ENCODE results near the gene SCAP.
A peak's percentile ranks its signal among the peaks of the same experiment; 100 is the strongest.

Gene SCAP

GRCh38 chr3:47430606-47431005, 45.1 kb downstream of the SCAP start:
- DNase-seq (ENCODE audit: low read depth in 2 of 2), result no peak

- DNase-seq (ENCODE audit: low read depth in 2 of 2), result no peak
Observed at GRCh38 chr3:47429476-47430270, 46.1 kb downstream of the SCAP start.

- DNase-seq (ENCODE audit: low read depth in 2 of 2), result no peak
Observed at GRCh38 chr3:47428662-47429061, 47.1 kb downstream of the SCAP start.

DNA sequence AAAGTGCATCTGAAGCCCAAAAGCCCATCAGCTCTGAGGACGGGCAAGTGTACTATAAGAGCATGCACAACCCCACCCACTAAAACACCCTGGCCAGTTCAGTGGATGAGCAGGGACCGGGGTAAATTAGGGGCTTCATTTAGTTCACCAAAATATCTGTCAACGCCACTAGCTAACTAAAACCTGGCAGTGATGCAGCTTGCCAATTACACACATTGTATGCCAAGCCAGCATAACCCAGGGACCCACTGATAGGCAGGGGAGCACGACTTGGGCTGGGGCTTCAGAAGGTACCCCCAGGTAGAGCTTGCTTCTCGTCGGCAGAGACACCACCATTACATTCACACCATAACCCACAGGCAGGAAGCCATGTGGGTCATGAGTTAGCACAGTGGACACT, 47.9 kb downstream of the SCAP start:
- DNase-seq (ENCODE audit: low read depth in 2 of 2), result no peak

DNA sequence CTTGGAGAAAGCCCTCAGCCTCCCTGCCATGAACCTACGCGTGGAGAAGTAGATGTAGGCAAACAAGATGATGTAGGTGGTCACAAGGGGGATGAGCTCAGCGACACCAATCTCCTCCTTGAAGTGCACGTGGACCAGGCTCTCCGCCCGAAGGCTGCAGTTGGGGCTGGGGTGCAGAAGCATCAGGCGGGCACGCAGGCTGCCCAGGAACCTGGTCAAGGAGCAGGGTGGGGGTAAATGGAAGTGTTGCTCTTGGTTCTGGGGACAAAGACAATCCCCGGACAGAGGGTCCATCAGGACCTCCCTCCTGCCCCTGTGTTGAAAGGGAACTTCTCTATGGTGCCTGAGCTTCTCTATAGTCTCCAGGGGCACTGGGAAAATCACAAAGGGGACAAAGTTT, 49.8 kb downstream of the SCAP start:
- no peak for DNase-seq (ENCODE audit: low read depth in 2 of 2)

- no peak for DNase-seq (ENCODE audit: low read depth in 2 of 2)
Observed at GRCh38 chr3:47425383-47425778, 50.4 kb downstream of the SCAP start.

- no peak for DNase-seq (ENCODE audit: low read depth in 2 of 2)
Observed at GRCh38 chr3:47424434-47425382, 51.0 kb downstream of the SCAP start.

DNA sequence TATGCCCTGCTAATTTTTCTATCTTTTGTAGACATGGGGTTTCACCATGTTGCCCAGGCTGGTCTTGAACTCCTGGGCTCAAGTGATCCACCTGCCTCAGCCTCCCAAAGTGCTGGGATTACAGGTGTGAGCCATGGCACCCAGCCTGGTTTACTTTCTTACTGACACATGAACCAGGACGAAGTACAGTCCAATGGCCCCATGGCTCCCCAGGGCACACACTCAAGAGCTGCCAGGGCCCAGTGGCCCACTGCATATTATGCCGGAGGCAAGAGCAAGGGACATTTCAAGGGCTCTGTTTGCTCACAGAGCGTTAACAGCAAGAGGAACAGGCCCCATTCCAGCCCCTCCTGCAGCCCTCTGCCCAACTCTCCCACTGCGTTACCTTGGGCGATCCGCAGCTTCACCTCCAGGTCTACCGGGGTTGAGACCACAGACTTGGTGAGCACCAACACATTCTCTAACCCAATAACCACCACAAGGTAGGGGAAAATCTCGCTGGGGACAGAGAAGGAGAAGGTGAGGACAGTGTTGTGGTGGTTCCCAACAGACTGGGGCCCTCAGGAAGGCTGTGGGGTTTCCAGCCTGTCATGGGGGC, 52.1 kb downstream of the SCAP start:
- DNase-seq (ENCODE audit: low read depth in 2 of 2), result no peak

DNA sequence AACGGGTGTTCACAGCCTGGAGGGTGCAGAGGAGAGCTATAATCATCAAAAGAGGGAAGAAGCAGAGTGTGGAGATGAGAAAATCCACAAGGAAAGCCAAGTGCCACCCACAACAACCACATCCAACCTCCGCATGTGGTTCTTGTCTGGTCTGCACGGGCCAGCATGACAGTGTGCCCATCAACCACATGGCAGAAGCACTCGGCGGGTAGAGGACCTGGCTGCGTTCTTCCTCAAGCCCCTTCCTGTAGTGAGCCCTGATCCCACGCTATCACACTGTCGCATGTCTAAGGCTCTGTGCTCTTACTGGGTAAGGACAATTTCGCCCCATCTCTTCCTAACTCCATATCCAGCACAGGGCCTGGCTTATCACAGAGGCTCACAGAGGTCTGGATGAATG, 53.0 kb downstream of the SCAP start:
- no peak for DNase-seq (ENCODE audit: low read depth in 2 of 2)

DNA sequence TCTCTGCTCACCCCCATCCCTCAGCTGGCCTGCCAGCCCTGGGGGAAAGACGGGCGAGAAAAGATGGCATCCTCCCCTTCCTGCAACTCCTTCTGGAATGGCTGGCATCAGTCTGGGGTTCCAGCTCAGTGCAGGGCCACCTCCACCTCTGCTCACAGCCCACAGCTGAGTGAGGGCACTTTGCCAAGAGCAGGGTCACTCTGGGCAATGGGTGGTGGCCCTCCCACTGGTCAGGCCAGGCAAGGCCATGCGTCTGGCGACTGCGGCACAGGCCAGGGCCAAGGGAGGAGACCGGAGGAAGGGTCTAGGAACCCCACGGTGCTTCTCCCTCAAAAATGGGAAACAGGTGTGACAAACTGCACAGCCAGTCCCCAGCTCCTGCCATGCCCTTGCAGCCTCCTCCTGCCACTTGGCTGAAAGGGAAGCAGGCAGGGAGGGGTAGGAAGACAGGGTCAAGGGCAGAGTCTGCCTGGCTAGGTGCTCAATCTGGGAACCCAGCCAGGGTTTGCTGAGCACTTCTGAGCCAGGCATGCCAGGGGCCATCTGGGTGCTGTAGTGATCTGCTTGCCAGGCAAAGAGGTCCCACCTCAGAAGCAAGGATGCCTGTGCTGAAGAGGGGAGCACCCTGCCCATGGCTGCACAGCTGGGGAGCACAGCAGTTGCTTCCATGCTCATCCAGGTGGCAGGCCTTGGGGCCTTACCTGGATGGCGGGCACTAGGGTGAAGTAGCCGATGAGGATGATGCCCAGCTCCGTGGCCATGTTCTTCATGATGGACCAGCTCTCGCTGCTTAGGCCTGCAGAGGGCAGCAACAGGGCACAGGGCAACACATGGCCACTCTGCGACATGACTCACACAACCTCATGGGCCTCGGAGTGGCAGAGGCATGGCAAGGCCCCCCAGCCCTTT, 53.7 kb downstream of the SCAP start:
- no peak for DNase-seq (ENCODE audit: low read depth in 2 of 2)

GRCh38 chr3:47420511-47421484, 54.9 kb downstream of the SCAP start:
- peak; percentile 71 to 73 for DNase-seq (ENCODE audit: low read depth in 2 of 2)

GRCh38 chr3:47420044-47420430, 55.7 kb downstream of the SCAP start:
- DNase-seq (ENCODE audit: low read depth in 2 of 2), result no peak

DNA sequence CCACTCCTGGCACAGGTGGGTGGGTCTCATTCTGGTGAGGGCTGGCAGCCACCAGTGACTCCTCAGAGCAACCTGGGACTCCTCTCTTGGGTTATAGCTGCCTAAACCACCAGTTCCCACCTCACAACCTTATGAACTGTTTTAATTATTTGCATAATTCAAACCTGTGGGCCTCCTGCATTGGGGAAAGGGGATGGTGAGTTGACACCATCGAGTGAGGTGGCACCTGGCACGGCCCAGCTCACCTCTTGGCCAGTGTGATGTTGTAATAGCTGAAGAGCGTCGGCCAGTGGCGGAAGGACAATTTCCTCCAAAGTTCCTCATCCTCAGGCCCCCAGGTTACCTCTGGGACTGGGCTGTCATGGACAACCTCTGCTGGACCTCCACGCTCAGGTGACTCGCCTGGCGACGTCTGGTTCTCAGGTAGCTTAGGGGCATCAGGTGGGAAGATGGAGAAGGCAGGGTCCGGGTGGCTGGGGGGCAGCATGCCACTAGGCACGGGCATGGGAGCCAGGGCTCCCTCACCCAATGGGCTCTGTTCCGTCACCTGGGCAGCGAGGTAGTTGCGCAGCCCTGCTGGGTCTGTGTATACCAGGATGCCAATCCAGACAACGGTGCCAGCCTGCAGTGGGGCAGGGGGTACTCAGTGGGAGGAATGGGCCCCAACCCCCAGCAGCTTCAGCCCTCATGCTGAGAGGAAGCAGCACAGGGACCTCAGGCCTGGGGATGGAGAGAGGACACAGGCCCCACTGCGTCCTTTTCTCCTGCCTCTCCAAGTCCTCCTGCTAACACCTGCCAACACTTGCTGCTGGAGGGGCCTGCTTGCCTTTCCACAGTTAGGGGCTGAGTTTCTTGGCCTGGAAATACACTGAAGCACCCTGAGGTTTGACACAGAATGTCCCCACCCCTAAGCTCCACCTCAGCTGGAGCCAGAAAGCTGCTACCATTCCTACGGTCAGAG, 56.4 kb downstream of the SCAP start:
- no peak for DNase-seq (ENCODE audit: low read depth in 2 of 2)

GRCh38 chr3:47418167-47419082, 57.3 kb downstream of the SCAP start:
- no peak for DNase-seq (ENCODE audit: low read depth in 2 of 2)

- no peak for DNase-seq (ENCODE audit: low read depth in 2 of 2)
Observed at GRCh38 chr3:47416041-47416440, 59.7 kb downstream of the SCAP start.

- no peak for DNase-seq (ENCODE audit: low read depth in 2 of 2)
Observed at GRCh38 chr3:47414666-47415587, 60.8 kb downstream of the SCAP start.

DNA sequence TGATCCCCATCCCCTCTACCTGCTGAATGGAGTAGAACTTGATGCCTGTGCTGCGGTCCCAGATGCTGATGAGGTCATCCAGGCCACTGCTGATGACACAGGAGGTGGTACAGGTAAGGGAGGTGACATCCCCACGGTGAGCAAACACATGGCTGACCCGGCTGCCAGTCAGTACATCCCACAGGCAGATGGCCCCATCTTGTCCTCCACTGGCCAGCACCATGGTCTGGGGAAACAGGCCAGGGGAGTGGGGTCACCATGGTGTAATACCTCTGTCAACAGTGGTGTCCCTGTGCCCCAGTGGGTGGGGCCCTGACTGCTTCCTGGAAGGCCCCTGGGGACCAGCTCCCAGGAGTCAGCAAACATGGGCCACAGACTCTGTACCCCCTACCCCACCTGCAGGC, 61.6 kb downstream of the SCAP start:
- DNase-seq (ENCODE audit: low read depth in 2 of 2), result no peak
